Retinal pigment epithelial cell (primary cell): Measurements from ENCODE around the gene ZFPM1.

ENCODE experiments used
- DNase-seq: peaks from one replicate; pipeline ENCODE4 v3.0.0-alpha.2; 2010; ENCODE audit warnings: low read depth
- H3K4me3 ChIP-seq: 2 replicates; pipeline ENCODE4 v1.5.1; 2011; ENCODE audit warnings: mild to moderate bottlenecking, low read length, control low read depth, moderate library complexity
- TF ChIP-seq, protein P1 (sequence below): conservative IDR thresholded peaks from 2 replicates; pipeline ENCODE4 v1.5.1; 2011; ENCODE audit warnings: low read depth, low read length, control low read depth, inconsistent platforms

Gene ZFPM1

GRCh38 chr16:88558457-88559442 lies 105.7 kb downstream of the ZFPM1 start:
- H3K4me3 ChIP-seq: no peak overlapping the region
- DNase-seq: peak; percentile 15
- TF ChIP-seq, protein P1, sequence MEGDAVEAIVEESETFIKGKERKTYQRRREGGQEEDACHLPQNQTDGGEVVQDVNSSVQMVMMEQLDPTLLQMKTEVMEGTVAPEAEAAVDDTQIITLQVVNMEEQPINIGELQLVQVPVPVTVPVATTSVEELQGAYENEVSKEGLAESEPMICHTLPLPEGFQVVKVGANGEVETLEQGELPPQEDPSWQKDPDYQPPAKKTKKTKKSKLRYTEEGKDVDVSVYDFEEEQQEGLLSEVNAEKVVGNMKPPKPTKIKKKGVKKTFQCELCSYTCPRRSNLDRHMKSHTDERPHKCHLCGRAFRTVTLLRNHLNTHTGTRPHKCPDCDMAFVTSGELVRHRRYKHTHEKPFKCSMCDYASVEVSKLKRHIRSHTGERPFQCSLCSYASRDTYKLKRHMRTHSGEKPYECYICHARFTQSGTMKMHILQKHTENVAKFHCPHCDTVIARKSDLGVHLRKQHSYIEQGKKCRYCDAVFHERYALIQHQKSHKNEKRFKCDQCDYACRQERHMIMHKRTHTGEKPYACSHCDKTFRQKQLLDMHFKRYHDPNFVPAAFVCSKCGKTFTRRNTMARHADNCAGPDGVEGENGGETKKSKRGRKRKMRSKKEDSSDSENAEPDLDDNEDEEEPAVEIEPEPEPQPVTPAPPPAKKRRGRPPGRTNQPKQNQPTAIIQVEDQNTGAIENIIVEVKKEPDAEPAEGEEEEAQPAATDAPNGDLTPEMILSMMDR: peak; percentile 66

DNA sequence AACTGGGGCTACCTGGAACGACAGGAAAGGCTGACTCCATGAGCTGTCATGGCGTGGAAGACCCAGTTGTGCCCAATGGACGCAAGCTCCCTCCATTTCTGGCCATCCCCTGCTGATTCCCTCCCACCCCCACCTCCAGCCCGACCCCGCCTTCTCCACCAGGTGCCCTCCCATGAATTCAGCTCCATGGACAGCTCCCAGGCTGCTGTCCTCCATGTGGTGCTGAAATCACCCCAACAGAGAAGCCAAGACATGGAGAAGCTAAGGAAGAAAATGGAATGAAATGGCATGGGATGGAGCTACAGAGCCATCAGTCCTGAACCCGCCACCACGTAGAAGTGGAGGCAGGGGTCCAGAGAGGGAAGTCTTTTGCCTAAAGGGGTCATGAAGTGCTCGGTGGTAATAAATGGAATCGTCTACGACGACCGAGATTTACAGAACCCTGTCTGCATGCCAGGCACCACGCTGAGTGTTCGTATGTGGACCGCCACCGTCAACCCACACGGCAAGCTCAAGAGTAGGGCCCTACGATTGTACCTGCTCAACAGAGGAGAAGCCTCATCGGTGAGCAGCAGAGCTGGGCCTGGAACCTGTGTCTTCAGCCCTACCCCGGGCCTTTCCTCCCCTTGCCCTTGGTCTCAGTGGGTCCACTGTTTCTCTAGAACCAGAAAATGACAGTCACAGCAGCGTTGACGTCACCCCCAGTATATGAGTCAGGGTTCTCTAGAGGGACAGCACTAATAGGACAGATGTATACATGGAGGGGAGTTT lies 107.8 kb downstream of the ZFPM1 start:
- no peak overlapping the region for H3K4me3 ChIP-seq
- TF ChIP-seq, protein P1: no peak
- DNase-seq: no peak

GRCh38 chr16:88561485-88562359 lies 108.6 kb downstream of the ZFPM1 start:
- TF ChIP-seq, protein P1: peak; percentile 76
- no peak for DNase-seq
- H3K4me3 ChIP-seq: no peak overlapping the region

DNA sequence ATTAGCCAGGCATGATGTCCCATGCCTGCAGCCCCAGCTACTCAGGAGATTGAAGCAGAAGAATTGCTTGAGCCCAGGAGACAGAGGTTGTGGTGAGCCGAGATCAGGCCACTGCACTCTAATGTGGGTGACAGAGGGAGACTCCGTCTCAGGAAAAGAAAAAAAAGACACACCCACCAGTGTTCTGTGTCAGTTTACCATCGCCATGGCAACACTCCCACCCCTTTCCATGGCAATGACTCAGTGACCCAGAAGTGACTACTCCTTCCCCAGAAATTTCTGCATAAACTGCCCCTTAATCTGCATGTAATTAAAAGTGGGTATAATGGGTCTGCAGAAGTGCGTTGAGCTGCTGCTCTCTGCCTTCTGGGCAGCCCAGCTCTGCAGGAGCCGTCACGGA lies 113.1 kb downstream of the ZFPM1 start:
- TF ChIP-seq, protein P1: no peak
- peak; percentile 4 for DNase-seq
- H3K4me3 ChIP-seq: no peak overlapping the region

- TF ChIP-seq, protein P1: no peak
- H3K4me3 ChIP-seq: peak overlapping the region; percentile 65
- no peak for DNase-seq
Measured at GRCh38 chr16:88568710-88569613, 115.9 kb downstream of the ZFPM1 start.

GRCh38 chr16:88569614-88569984 lies 116.5 kb downstream of the ZFPM1 start:
- H3K4me3 ChIP-seq: peak overlapping the region; percentile 65
- TF ChIP-seq, protein P1: no peak
- no peak for DNase-seq
